HCT116 (cell line): Measurements from ENCODE around the gene TMEM178A. TPM values are rescaled to one million over a fixed set of nuclear protein-coding genes. Genes with fewer than 3 reads are reported as not detected.

Experiments used
- ATAC-seq: fragments of 200-7000 bp; cut with Tn5 transposase; 2 replicates; pipeline ENCODE4 v1.9.1; 2020; ENCODE audit warnings: mild to moderate bottlenecking, moderate library complexity
- BruUV-seq: library from RNA; stranded (reverse); fragments of 400-500 nt; replicated peaks from 2 replicates; lab custom pipeline; 2021; lab: Mats Ljungman, UMichigan
- CTCF ChIA-PET: fragments of 300-600 bp; sonication (Branson Sonifier 250); formaldehyde crosslinking; loops from one replicate; lab custom pipeline; 2021; ENCODE audit warnings: antibody characterized with exemption; lab: Charles Lee
- POLR2A ChIA-PET: fragments of 300-600, 350-600 bp; sonication (Branson Sonifier 250); formaldehyde crosslinking; loops from one replicate; lab custom pipeline; 2021; ENCODE audit warnings: antibody characterized with exemption; lab: Charles Lee
- RAD21 ChIA-PET, 2 experiments: fragments of 300-600 bp; sonication (Branson Sonifier 250); formaldehyde crosslinking; loops; one replicate each; lab custom pipeline; 2023; ENCODE audit warnings: low total read pairs in 2 of 2; ENCODE audit not compliant: uncharacterized antibody in 2 of 2, unreplicated experiment in 2 of 2, low non-redundant PET in 1 of 2; lab: Charles Lee
- DNase-seq: peaks from one replicate; pipeline ENCODE4 v3.0.0-alpha.2; 2010; ENCODE audit warnings: low read depth, low spot score
- H2AFZ ChIP-seq: fragments of 200-600 bp; shearing (Covaris generic), sonication (generic); 2 replicates; pipeline ENCODE4 v1.6.1; 2017; ENCODE audit warnings: low read depth, mixed run types, mixed read lengths, antibody characterized with exemption, low read length; ENCODE audit not compliant: poor library complexity, severe bottlenecking
- H3K27ac ChIP-seq: 2 replicates; pipeline ENCODE4 v1.5.1; 2012; ENCODE audit warnings: low read depth, low read length
- H3K27me3 ChIP-seq: fragments of 200-600 bp; sonication (generic); 2 replicates; pipeline ENCODE4 v1.6.1; 2016; ENCODE audit warnings: mixed run types, low read length, mixed read lengths; ENCODE audit not compliant: insufficient read depth
- H3K36me3 ChIP-seq, 2 experiments: fragments of 200-500 bp in 1 of 2; fragments of 200-600 bp in 1 of 2; sonication (Bioruptor generic) in 1 of 2; sonication (generic) in 1 of 2; 2 replicates each; pipeline versions ENCODE4 v1.5.1 to v1.6.1; 2014 to 2016; ENCODE audit warnings: low read length in 2 of 2, inconsistent platforms in 1 of 2, mixed read lengths in 1 of 2, mixed run types in 1 of 2; ENCODE audit not compliant: insufficient read depth in 2 of 2, control insufficient read depth in 1 of 2
- H3K4me1 ChIP-seq, 2 experiments: fragments of 200-600 bp in 1 of 2; sonication (generic) in 1 of 2; 2 replicates each; pipeline versions ENCODE4 v1.5.1 to v1.6.1; 2012 to 2017; ENCODE audit warnings: low read length in 2 of 2, inconsistent platforms in 1 of 2, mild to moderate bottlenecking in 1 of 2, mixed read lengths in 1 of 2, mixed run types in 1 of 2, moderate library complexity in 1 of 2; ENCODE audit not compliant: insufficient read depth in 2 of 2, control insufficient read depth in 1 of 2
- H3K4me2 ChIP-seq: fragments of 200-600 bp; sonication (generic); 2 replicates; pipeline ENCODE4 v1.6.1; 2017; ENCODE audit warnings: mixed run types, low read length, mixed read lengths
- H3K4me3 ChIP-seq, 2 experiments: fragments of 200-600 bp in 1 of 2; sonication (generic) in 1 of 2; replicated peaks in 1 of 2; 2 replicates each; pipeline ENCODE4 v1.5.1; 2011 to 2016; ENCODE audit warnings: low read length in 2 of 2, control low read depth in 1 of 2, low read depth in 1 of 2, mild to moderate bottlenecking in 1 of 2, mixed read lengths in 1 of 2, mixed run types in 1 of 2
- H3K79me2 ChIP-seq: fragments of 200-600 bp; sonication (generic); 2 replicates; pipeline ENCODE4 v1.6.1; 2017; ENCODE audit warnings: mild to moderate bottlenecking, mixed run types, low read length, moderate library complexity, mixed read lengths; ENCODE audit not compliant: insufficient read depth
- H3K9ac ChIP-seq: fragments of 200-600 bp; sonication (generic); 2 replicates; pipeline ENCODE4 v1.6.1; 2016; ENCODE audit warnings: low read length, mixed read lengths
- H3K9me2 ChIP-seq: fragments of 200-600 bp; sonication (generic), shearing (Covaris generic); 2 replicates; pipeline ENCODE4 v1.6.1; 2017; ENCODE audit warnings: mixed run types, mild to moderate bottlenecking, moderate library complexity; ENCODE audit not compliant: insufficient read depth
- H3K9me3 ChIP-seq, 2 experiments: fragments of 200-500 bp in 1 of 2; fragments of 200-600 bp in 1 of 2; sonication (Bioruptor generic) in 1 of 2; sonication (generic) in 1 of 2; 2 replicates each; pipeline ENCODE4 v1.6.1; 2014 to 2017; ENCODE audit warnings: low read length in 2 of 2, mixed read lengths in 2 of 2, inconsistent platforms in 1 of 2, low read depth in 1 of 2, mild to moderate bottlenecking in 1 of 2, mixed run types in 1 of 2, moderate library complexity in 1 of 2; ENCODE audit not compliant: control insufficient read depth in 1 of 2, insufficient read depth in 1 of 2
- H4K20me1 ChIP-seq: fragments of 200-600 bp; sonication (generic), shearing (Covaris generic); 2 replicates; pipeline ENCODE4 v1.6.1; 2017; ENCODE audit warnings: mixed run types, mild to moderate bottlenecking, moderate library complexity; ENCODE audit not compliant: insufficient read depth
- EGR1 ChIP-seq: IDR thresholded peaks from 2 replicates; pipeline ENCODE4 v1.6.1; 2012; ENCODE audit warnings: low read depth
- EZH2 ChIP-seq: fragments of 200-600 bp; sonication (generic); IDR thresholded peaks from 2 replicates; pipeline ENCODE4 v1.6.1; 2017; ENCODE audit warnings: antibody characterized with exemption, mixed run types
- POLR2A ChIP-seq: IDR thresholded peaks from 2 replicates; pipeline ENCODE4 v1.7.0; 2011; ENCODE audit warnings: borderline replicate concordance; ENCODE audit not compliant: insufficient read depth, insufficient read length; ENCODE audit errors: extremely low read depth
- RAD21 ChIP-seq: IDR thresholded peaks from 2 replicates; pipeline ENCODE4 v1.6.1; 2012; ENCODE audit warnings: low read depth, mild to moderate bottlenecking
- REST ChIP-seq: IDR thresholded peaks from 2 replicates; pipeline ENCODE4 v1.6.1; 2012; ENCODE audit warnings: low read depth
- SIN3A ChIP-seq: IDR thresholded peaks from 2 replicates; pipeline ENCODE4 v1.6.1; 2012; ENCODE audit warnings: low read depth
- SP1 ChIP-seq: IDR thresholded peaks from 2 replicates; pipeline ENCODE4 v1.6.1; 2012; ENCODE audit warnings: low read depth
- YY1 ChIP-seq: IDR thresholded peaks from 2 replicates; pipeline ENCODE4 v1.6.1; 2011; ENCODE audit warnings: low read length, low read depth, moderate library complexity, mild to moderate bottlenecking; ENCODE audit not compliant: insufficient replicate concordance; ENCODE audit errors: extremely low read depth
- ZFX ChIP-seq: fragments of 450-650 bp; IDR thresholded peaks from 2 replicates; pipeline ENCODE4 v1.6.1; 2017
- ZNF274 ChIP-seq: fragments of 200-500 bp; sonication (Bioruptor generic); IDR thresholded peaks from 2 replicates; pipeline ENCODE4 v1.6.1; 2014; ENCODE audit warnings: mild to moderate bottlenecking, low read depth, low read length, inconsistent platforms
- intact Hi-C: fragments of 100-400 bp; cut with micrococcal nuclease; formaldehyde crosslinking; loops from 2 replicates; pipeline ENCODE4 v1.10.0; 2022
- total RNA-seq: library from RNA; stranded (reverse); gene quantifications from one replicate; pipeline ENCODE4 v1.2.1, GENCODE V29; 2021; ENCODE audit not compliant: unreplicated experiment

TMEM178A gene
- total RNA-seq, 1 experiment from 2014 or later = 1.3 TPM

GRCh38 chr2:39649511-39649910 is 16.2 kb upstream of the TMEM178A start:
- BruUV-seq = no TSS peak
- CTCF ChIA-PET = no interaction called here
- H3K9me3 ChIP-seq = no peaks in the 10 kb centered on the region
- H4K20me1 ChIP-seq = no peaks in the 10 kb centered on the region
- DNase-seq = no peak
- H3K36me3 ChIP-seq = no peaks in the 10 kb centered on the region
- intact Hi-C loops = no loop called here
- no peaks in the 10 kb centered on the region for H3K4me1 ChIP-seq
- H3K9ac ChIP-seq = no peak overlapping the region
- no peak overlapping the region for H2AFZ ChIP-seq
- TF ChIP-seq YY1 = no peak
- TF ChIP-seq RAD21 = no peak
- no peak for TF ChIP-seq SP1
- TF ChIP-seq EGR1 = no peak
- TF ChIP-seq EZH2 = no peak
- no peak for TF ChIP-seq REST
- no peak for TF ChIP-seq ZFX
- TF ChIP-seq POLR2A = no peak
- no peak for TF ChIP-seq ZNF274
- TF ChIP-seq SIN3A = no peak
- no peak overlapping the region for H3K4me3 ChIP-seq
- H3K9me2 ChIP-seq = no peaks in the 10 kb centered on the region
- ATAC-seq = no peak
- H3K27ac ChIP-seq = no peak overlapping the region
- POLR2A ChIA-PET = no interaction called here
- RAD21 ChIA-PET = no interaction called here
- H3K79me2 ChIP-seq = no peaks in the 10 kb centered on the region
- H3K4me2 ChIP-seq = no peak overlapping the region
- no peaks in the 10 kb centered on the region for H3K27me3 ChIP-seq
